NCI-H2196 treated with DMSO at 0.1 percent for 48 hours (cell line): ENCODE data around the gene TRIM14.

Experiments
- DNase-seq: peaks from one replicate; lab custom pipeline; 2025; ENCODE audit not compliant: unreplicated experiment; lab: John Stamatoyannopoulos, UW

TRIM14 gene

DNA sequence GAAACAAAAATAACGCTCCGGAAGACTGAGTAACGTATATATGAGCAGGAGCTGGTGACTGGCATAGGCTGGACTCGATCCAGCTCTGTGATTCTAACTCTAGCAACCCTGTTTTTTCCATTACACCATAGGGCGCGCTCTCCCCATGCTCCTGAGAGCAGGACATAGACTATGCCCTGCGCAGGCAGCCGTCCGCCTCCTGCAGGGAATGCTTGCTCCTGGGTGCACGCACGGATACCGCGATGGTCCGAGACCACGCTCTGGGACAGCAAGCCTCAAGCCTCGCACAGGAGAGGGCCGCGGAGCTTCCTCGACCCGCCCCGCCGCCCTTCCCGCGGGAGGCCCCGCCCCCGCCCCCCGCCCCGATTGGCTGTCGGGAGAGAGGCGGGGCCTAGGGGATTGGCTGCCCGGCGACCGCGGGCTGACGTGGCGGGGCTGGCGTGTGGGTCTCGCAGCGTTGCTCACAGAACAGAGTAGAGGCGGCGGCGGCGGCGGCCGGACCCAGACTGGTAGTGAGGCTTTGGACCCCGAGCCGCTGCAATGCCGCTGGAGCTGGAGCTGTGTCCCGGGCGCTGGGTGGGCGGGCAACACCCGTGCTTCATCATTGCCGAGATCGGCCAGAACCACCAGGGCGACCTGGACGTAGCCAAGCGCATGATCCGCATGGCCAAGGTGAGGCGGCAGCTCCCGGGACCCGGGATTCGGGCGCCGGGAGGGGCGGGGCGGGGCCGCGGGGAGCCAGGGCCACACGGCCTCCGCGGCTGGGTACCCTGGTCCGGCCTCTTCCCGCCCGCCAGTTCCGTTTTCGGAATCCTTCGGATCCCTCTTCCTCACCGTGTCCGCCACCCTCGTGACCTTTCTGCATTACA, 62.5 kb downstream of the TRIM14 start, which contains the start of gene NANS:
Gene NANS, plus strand, starts transcription at position 464 of the 869 bp plus-strand sequence. Its CDS starts 77 bp downstream, at position 541.
- peak; percentile 83 for DNase-seq

DNA sequence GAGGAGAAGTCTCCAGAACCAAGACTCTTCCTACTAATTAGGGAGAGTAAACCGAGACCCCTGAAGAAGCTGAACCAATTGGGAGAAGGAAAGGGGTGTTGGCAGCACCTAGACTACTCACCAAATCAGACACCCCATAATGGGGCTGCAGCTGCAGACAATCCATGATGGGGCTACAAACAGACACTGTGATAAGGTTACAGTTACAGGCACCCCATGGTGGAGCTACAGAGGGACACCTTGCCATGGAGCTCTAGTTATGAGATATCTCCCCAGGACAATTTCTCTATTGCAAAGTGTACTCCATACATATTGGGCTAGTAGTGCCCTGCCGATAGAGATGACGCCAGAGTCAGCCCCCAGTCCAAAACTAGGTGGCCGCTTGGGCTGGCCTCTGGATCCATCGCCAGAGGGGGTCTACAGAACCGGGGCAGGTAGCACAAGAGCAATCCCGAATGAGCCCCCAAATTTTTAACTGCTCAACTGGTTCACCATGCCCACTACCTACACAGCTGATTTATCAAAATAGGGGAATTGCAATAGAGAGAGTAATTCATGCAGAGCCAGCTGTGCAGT, 64.6 kb downstream of the TRIM14 start:
- no peak for DNase-seq

DNA sequence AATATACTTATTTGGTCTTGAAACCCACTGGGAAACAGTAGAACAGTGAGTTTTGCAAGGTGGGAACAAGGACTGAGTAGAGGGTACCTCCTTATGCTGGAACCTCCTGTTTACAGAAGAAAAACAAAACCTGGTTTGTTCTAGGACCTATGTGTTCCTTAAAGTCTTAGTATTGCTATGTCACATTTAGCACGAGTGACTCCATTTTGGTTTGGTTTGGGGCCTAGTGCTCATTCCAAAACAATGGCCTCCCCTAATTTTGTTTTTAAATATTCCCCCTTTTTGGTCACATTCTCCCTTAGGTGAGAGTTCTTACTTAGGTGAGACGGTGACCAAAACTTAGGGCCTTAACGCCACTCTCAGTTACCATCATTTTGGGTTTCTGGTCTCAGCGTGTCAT, 68.7 kb downstream of the TRIM14 start:
- no peak for DNase-seq

DNA sequence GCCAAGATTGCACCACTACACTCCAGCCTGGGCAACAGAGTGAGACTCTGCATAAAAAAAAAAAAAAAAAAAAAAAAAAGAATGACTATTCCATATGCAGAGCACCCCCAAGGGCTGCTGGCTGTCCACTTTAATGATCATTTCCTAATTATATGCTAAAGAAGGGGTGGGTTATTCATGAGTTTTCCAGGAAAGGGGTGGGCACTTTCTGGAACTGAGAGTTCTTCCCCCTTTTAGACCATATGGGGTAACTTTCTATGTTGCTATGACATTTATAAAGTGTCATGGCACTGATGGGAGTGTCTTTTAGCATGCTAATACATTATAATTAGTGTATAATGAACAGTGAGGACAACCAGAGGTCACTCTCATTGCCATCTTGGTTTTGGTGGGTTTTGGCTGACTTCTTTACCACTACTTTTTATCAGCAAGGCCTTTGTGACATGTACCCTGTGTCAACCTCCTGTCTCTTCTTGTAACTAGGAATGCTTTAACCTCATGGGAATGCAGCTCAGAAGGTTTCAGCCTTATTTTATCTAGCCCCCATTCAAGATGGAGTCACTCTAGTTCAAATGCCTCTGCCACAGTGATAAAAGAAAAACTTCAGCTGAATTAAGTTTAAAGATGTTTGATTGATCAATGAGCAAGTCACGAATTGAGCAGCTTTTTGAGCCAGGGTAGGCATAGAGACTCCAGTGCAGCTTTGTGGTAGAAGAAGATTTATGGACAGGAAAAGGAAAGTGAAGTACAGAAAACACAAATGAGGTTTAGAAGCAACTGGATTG, 69.5 kb downstream of the TRIM14 start:
- no peak for DNase-seq

DNA sequence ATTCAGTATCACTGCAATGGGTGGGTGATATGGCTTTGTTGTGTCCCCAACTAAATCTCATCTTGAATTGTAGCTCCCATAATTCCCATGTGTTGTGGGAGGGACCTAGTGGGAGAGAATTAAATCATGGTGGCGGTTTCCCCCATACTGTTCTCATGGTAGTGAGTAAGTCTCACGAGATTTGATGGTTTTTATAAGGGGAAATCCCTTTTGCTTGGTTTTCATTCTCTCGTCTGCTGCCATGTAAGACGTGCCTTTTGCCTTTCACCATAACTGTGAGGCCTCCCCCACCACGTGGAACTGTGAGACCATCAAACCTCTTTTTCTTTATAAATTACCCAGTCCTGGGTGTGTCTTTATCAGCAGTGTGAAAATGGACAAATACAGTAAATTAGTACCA, 72.0 kb downstream of the TRIM14 start:
- no peak for DNase-seq

DNA sequence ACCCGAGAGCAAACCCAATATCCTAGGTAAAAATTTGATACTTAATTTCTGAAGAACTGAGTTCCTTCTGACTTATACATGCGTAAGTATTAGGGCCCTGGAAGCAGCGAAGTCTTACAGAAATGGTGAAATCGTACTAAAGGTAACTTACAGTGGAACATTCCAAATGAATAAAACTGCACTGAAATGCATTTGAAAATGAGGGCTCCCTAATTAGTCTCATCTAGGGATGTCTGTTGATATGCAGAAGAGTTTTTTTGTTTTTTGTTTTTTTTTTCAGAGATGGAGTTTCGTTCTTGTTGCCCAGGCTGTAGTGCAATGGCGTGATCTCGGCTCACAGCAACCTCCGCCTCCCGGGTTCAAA, 72.9 kb downstream of the TRIM14 start:
- no peak for DNase-seq

DNA sequence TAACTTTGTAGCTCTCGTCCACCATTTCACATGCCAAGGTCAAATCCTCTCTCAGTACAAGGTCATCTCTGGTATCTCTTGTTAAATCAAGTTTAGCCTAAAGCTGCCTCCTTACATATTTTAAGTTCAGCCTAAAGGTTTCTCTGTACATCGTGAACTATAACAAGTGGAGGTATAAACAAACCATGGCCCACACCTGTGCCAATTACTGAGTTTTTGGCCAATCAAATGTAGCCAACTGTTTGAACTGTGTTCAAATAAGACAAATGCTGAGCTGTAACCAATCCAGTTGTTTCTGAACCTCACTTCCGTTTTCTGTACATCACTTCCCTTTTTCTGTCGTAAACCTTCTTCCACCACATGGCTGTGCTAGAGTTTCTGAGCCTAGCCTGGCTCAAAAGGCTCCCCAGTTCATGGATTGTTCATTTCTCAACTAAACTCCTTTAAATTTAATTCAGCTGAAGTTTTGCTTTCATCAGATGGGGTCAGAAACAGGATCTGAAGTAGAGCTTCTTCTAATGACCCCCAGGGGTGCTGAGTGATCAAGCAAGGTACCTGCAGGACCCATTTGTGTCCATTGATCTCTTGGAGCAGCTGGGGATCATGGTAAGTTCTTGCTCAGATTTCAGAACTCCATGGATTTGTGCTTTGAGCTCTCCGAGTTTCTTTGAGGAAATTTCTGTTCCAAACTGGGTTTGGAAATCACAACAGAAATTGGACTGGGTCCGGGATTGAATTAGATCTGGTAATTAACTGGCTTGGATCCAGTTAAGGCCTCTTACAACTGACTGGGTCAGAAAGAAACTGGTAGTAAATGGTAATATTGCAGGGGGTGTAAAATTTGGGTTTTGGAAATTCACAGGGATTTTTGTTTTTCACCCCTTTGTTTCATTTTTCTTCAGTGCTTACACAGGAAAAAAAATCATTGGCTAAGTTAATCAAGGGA, 73.5 kb downstream of the TRIM14 start:
- DNase-seq: no peak

DNA sequence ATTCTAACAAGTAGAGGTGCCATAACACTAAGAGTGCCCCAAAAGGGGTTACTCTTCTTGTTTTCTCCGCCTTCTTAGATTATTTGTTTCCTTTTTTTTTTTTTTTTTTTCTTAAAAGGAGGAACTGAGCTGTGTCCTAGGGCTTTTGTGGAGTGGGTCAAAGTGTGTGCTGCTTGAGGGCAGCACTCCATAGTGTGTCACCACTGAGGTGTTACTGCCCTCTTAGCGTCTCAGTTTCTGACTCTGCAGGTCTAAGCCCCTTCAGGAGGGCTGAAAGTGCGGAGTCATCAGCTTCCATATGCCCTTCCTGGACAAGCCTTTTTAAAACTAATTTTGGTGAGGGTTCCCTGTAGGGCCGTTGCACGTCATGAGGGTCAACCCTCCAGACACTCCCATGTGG, 75.1 kb downstream of the TRIM14 start:
- no peak for DNase-seq

DNA sequence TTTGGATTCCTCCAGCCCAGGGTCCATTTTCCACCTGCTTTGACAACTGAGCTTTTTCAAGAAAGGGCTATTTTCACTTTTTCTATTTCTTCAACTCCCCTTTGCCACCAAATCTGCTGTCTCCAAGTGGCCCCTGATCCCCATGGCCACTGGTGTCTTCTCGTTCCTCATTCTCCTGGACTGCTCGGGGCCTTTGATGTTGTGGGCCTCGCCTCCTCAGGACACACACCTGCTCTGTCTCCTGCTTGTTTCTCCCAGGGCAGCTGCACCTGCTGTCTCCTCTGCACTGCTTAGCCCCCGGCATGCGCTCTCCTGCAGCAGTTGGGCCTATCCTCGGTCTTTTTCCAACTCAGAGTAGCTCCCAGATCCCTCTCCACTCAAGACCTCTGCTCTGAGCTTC, 78.8 kb downstream of the TRIM14 start:
- DNase-seq: no peak

DNA sequence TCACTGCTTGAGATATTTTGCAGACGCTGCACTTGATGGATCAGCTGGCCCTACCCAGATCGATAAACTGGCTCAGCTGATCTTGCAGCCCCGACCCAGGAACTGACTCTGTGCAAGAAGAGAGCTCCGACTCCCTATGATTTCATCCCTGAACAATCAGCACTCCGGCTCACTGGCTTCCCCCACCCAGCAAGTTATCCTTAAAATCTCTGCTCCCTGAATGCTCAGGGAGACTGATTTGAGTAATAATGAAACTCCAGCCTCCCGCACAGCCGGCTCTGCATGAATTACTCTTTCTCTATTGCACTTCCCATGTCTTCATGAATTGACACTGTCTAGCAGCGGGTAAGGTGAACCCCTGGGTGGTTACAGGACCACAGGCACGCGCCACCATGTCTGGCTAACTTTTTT, 79.4 kb downstream of the TRIM14 start:
- DNase-seq: no peak

DNA sequence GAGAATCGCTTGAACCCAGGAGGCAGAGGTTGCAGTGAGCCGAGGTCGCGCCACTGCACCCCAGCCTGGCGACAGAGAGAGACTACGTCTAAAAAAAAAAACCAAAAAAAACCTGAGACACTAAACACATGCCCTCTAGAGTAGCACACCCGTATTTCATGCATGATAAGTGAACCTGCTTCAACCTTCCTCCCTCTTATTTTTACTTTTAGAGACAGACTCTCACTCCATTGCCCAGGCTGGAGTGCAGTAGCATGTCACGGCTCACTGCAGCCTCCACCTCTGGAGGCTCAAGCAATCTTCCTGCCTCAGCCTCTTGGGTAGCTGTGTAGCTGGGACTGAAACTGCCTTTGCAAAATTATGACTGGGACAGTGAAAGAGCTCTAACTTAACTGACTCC, 80.1 kb downstream of the TRIM14 start:
- DNase-seq: no peak

DNA sequence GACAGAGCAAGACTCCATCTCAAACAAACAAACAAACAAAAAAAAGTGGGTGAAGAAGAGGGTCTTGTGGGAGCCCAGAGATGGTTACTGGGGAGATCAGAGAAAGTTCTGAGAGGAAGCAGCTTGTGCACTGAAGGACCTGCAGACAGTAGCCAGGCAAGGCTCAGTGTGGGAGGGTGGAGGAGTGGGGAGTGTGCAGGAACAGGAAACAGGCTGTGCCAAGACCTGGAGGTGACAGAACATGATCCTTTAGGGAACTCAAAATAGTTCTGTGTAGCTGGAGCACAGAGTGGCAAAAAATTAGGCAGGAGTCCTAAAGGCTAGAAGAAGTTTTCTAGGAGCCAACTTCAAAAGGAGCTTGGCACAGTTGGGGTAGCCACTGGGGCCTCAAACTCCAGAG, 81.7 kb downstream of the TRIM14 start:
- DNase-seq: no peak

DNA sequence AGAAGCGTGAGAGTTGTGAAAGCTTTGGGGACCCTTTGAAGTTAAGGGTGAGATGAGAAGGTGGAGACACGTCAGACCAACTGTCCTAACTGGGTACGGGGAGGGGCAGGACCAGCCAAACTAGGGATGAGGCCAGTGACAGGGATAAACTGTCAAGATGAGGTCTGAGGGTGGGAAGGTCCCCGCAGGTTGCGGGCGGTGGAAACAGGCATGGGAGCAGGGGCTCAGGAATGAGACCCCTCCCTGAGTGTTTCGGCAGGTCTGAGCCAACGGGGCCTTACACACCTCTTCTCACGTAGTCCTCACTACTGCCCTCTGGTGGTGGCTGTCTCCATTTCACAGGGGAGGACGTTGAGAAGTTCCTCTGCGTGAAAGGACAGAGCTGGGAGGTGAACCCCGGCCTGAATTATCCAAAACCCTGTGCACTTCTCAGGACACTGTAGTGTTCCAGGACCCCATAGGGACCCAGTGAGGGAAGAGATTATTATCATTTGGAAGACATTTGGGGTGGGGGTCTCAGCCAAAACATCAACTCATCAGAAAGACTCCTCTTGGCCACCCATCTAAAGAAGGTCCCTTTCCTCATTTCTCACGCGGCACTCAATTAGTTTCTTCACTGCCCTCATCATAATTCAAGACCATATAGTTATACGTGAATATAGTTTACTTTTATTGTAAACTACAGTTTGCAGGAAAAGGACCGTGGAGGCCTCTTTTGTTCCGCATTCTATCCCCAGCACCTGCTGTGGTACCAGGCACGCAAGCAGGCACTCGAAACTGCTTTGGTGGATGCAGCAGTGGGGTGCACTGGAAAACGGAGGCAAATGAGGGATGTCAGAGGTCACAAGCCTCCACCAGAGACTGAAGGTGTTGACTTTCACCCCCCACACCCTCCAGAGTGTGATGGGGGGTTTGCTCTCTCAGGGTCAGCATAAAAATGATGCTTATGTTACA, 84.2 kb downstream of the TRIM14 start:
- no peak for DNase-seq

DNA sequence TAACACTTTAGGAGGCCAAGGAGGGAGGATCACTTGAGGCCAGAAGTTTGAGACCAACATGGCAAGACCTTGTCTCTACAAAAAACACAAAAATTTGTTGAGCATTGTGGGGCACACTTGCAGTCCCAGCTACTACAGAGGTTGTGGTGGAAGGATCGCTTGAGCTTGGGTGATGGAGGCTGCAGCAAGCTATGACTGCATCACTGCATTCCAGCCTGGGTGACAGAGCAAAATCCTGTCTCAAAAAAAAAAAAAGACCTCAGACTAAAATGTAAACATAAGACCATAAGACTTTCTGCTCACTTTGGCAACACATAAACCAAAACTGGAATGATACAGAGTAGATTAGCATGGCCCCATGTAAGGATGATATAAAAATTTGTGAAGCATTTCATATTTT, 87.1 kb downstream of the TRIM14 start:
- no peak for DNase-seq

DNA sequence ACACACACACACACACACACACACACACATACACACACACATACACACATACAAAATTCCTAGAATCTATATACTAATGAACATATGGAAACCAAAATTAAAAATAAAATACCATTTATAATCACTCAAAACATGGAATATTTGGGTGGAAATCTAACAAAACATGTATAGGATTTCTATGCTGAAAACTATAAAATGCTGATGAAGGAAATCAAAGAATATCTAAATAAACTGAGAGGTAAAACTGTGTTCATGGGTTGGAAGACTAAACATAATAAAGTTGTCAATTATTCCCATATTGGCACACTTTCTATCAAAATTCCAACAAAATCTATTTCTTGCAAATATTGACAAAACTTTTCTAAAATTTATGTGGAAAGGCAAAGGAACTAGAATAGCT, 87.9 kb downstream of the TRIM14 start:
- no peak for DNase-seq

DNA sequence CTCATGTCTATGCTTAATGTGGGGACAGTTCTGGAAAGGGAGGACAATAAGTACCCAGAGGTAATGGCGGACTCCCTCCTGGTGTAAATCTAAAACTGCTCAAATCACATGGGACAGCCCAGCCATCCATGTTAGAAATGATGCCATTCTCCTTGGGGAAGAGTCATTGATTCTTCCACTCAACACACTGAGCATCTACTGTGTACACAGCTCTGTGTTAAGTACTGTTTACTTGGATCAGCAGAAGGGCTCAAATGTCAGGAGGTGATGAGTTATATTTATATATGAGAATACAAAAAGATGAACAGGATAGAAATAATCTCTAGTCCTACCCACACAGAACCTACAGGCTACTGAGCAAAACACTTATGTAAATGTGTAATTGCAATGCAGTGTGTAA, 94.3 kb downstream of the TRIM14 start:
- DNase-seq: no peak

DNA sequence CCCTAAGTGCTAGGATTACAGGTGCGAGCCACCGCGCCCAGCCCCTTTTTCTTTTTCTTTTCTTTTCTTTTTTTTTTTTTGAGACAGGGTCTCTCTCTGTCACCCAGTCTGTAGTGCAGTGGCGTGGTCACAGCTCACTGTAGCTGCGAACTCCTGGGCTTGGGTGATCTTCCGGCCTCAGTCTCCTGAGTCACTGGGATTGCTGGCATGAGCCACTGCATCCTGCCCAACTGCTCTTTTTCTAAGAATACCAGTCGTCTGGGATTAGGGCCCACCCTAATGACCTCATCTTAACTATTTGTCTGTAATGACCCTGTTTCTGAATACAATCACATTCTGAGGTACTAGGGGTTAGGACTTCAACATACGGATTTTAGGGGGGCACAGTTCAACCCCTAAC, 96.6 kb downstream of the TRIM14 start:
- no peak for DNase-seq

DNA sequence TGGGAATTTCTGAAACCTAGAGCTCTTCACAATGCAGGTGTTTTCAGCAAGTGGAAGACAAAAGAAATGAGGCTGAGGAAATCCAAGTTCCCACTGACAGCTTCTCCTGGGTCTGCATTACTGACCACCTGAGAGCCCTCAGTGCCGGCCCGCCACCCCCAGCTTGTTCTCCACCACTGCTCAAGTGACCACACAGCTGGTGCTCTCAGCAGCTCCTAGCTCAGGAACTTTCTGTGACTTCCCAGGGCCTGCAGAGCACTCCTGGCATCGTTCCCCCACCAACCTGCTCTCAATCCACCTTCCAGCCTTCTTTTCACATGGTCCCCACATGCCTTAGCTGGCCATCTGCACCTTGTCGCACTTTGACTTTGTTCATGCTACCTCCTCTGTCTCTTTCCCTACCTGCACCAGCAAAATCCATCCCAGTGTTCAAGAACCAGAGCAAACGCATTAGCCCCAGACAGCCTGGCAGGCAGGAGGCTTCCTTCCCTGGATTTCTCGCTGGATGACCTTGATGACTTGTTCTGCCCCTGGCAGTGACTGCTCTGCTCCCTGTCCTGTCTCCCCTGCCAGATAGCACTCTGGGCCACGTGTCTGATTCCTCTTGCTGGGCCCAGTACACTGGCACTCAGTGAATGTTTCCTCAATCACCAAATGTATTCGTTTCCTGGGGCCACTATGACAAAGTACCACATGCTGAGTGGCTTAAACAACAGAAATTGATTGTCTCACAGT, 97.5 kb downstream of the TRIM14 start:
- no peak for DNase-seq
